Measurements from ENCODE around the gene HIP1. TPM values are rescaled to one million over a fixed set of nuclear protein-coding genes. Genes with fewer than 3 reads are reported as not detected.
A peak's percentile ranks its signal among the peaks of the same experiment; 100 is the strongest.
"Not testable (repeated sequence)": the region's sequence is repeated elsewhere in the genome, so short reads cannot be mapped to it uniquely, and the experiment has no call there.

The HIP1 gene
- total RNA-seq, 1 experiment from 2014 or later: 43.3 TPM

- H3K36me3 ChIP-seq (ENCODE audit: control insufficient read depth, insufficient read depth, low read length): no peaks in the 10 kb centered on the region
- TF ChIP-seq SIN3A (IDR thresholded peaks at IDR 0.05; ENCODE audit: borderline replicate concordance, insufficient read depth, low read depth, low read length) (no peak), REST (IDR thresholded peaks at IDR 0.05; ENCODE audit: insufficient read depth in 1 of 2, low read depth in 2 of 2, low read length in 1 of 2) (no peak), CTCF (IDR thresholded peaks at IDR 0.05) (no peak), POLR2AphosphoS5 (IDR thresholded peaks at IDR 0.05; ENCODE audit: low read depth, low read length) (no peak), TCF7L2 (IDR thresholded peaks at IDR 0.05; ENCODE audit: low read depth, low read length) (no peak)
- no peak for DNase-seq (ENCODE audit: low read depth, low spot score)
- intact Hi-C loops (cut with micrococcal nuclease; ENCODE audit: unreplicated experiment): no loop called here
- no peaks in the 10 kb centered on the region for H3K27me3 ChIP-seq (ENCODE audit: control insufficient read depth, insufficient read depth, low read length)
- H3K27ac ChIP-seq (ENCODE audit: low read length): no peak overlapping the region
- H3K4me3 ChIP-seq (ENCODE audit: low read depth in 2 of 2, low read length in 2 of 2): no peak overlapping the region
- no peaks in the 10 kb centered on the region for H3K9me3 ChIP-seq (ENCODE audit: control insufficient read depth, insufficient read depth, low read depth, low read length)
- in situ Hi-C loops (cut with HindIII; ENCODE audit: low pct_unique_long_range_greater_than_20kb, low sequenced_read_pairs): no loop called here
- H3K4me1 ChIP-seq (ENCODE audit: control insufficient read depth, insufficient read depth, low read length): 0 out of 2 replicates have a peak, but pooled peaks cover 2% of the 10 kb centered on the region
- ChIA-PET CTCF (no interaction called here), POLR2A (no interaction called here)
- 0 out of 2 replicates have a peak, but pooled peaks have one; percentile 20 for ATAC-seq
- no TSS peak for BruUV-seq (replicated peaks)
Observed at GRCh38 chr7:75611557-75612178, 127.1 kb downstream of the HIP1 start.

GRCh38 chr7:75609416-75609815, 129.3 kb downstream of the HIP1 start:
- H3K27me3 ChIP-seq (ENCODE audit: control insufficient read depth, insufficient read depth, low read length); DNase-seq (ENCODE audit: low read depth, low spot score); CTCF ChIA-PET; H3K4me3 ChIP-seq (ENCODE audit: low read depth in 2 of 2, low read length in 2 of 2); intact Hi-C loops (cut with micrococcal nuclease; ENCODE audit: unreplicated experiment); in situ Hi-C loops (cut with HindIII; ENCODE audit: low pct_unique_long_range_greater_than_20kb, low sequenced_read_pairs); H3K36me3 ChIP-seq (ENCODE audit: control insufficient read depth, insufficient read depth, low read length); H3K9me3 ChIP-seq (ENCODE audit: control insufficient read depth, insufficient read depth, low read depth, low read length); BruUV-seq (replicated peaks); H3K4me1 ChIP-seq (ENCODE audit: control insufficient read depth, insufficient read depth, low read length); ATAC-seq; H3K27ac ChIP-seq (ENCODE audit: low read length): not testable (repeated sequence)
- POLR2A ChIA-PET: interaction anchor here (0.6 kb wide), 1 partner anchor 26 kb away, joined by 3 read pairs; no protein-coding TSS in a partner anchor

- BruUV-seq (replicated peaks): no TSS peak
- Histone ChIP-seq H3K27me3 (ENCODE audit: control insufficient read depth, insufficient read depth, low read length) (no peaks in the 10 kb centered on the region), H3K9me3 (ENCODE audit: control insufficient read depth, insufficient read depth, low read depth, low read length) (no peaks in the 10 kb centered on the region), H3K27ac (ENCODE audit: low read length) (no peak overlapping the region), H3K4me3 (ENCODE audit: low read depth in 2 of 2, low read length in 2 of 2) (no peak overlapping the region), H3K4me1 (ENCODE audit: control insufficient read depth, insufficient read depth, low read length) (0 out of 2 replicates have a peak, but pooled peaks cover 2% of the 10 kb centered on the region), H3K36me3 (ENCODE audit: control insufficient read depth, insufficient read depth, low read length) (no peaks in the 10 kb centered on the region)
- ChIA-PET CTCF (no interaction called here), POLR2A (no interaction called here)
- in situ Hi-C loops (cut with HindIII; ENCODE audit: low pct_unique_long_range_greater_than_20kb, low sequenced_read_pairs): no loop called here
- DNase-seq (ENCODE audit: low read depth, low spot score) (no peak), ATAC-seq (no peak)
- no peak for TF ChIP-seq CTCF (IDR thresholded peaks at IDR 0.05)
- TF ChIP-seq SIN3A (IDR thresholded peaks at IDR 0.05; ENCODE audit: borderline replicate concordance, insufficient read depth, low read depth, low read length): no peak
- TF ChIP-seq TCF7L2 (IDR thresholded peaks at IDR 0.05; ENCODE audit: low read depth, low read length): no peak
- intact Hi-C loops (cut with micrococcal nuclease; ENCODE audit: unreplicated experiment): no loop called here
Observed at GRCh38 chr7:75608451-75609122, 130.2 kb downstream of the HIP1 start.
